Natural killer cell (primary cell): Measurements from ENCODE around the gene LEFTY2. TPM values are rescaled to one million over a fixed set of nuclear protein-coding genes. Genes with fewer than 3 reads are reported as not detected.

Experiments used
- ATAC-seq, 3 donors: fragments of 150-1000 bp in 2 of 3; fragments of 200-7000 bp in 1 of 3; cut with Tn5 transposase; 1 replicate in 1 of 3; 2 replicates in 2 of 3; pipeline ENCODE4 v1.10.0; 2021; ENCODE audit warnings: mild to moderate bottlenecking in 2 of 3, moderate library complexity in 2 of 3
- DNase-seq, 2 donors: peaks; one replicate each; pipeline versions ENCODE4 v3.0.0 to v3.0.0-alpha.2; 2013 to 2021; ENCODE audit warnings: mixed read lengths in 1 of 2
- H3K27ac ChIP-seq: one replicate; pipeline ENCODE4 v1.5.1; 2013; ENCODE audit warnings: mild to moderate bottlenecking, low read length
- H3K27me3 ChIP-seq: one replicate; pipeline ENCODE4 v1.6.1; 2013; ENCODE audit warnings: low read length; ENCODE audit not compliant: control insufficient read depth, insufficient read depth
- H3K36me3 ChIP-seq: one replicate; pipeline ENCODE4 v1.6.1; 2013; ENCODE audit warnings: low read length; ENCODE audit not compliant: control insufficient read depth, insufficient read depth
- H3K4me1 ChIP-seq: one replicate; pipeline ENCODE4 v1.6.1; 2013; ENCODE audit warnings: low read length; ENCODE audit not compliant: control insufficient read depth, insufficient read depth
- H3K4me3 ChIP-seq: one replicate; pipeline ENCODE4 v1.5.1; 2013; ENCODE audit warnings: low read length
- H3K9me3 ChIP-seq: one replicate; pipeline ENCODE4 v1.6.1; 2013; ENCODE audit warnings: low read length; ENCODE audit not compliant: control insufficient read depth, insufficient read depth
- H3K27ac Mint-ChIP-seq, 2 donors: one replicate each; pipeline ENCODE4 v1.8.0; 2022; ENCODE audit warnings: mild to moderate bottlenecking in 2 of 2, mixed read lengths in 2 of 2, moderate library complexity in 1 of 2
- H3K27me3 Mint-ChIP-seq, 2 donors: one replicate each; pipeline ENCODE4 v1.8.0; 2022; ENCODE audit warnings: low read depth in 2 of 2, mixed read lengths in 2 of 2
- H3K36me3 Mint-ChIP-seq: one replicate; pipeline ENCODE4 v1.8.0; 2022; ENCODE audit warnings: mixed read lengths
- H3K4me1 Mint-ChIP-seq, 2 donors: one replicate each; pipeline ENCODE4 v1.8.0; 2022; ENCODE audit warnings: mixed read lengths in 2 of 2
- H3K4me3 Mint-ChIP-seq: one replicate; pipeline ENCODE4 v1.8.0; 2022; ENCODE audit warnings: mild to moderate bottlenecking, moderate library complexity, mixed read lengths
- H3K9me3 Mint-ChIP-seq, 2 donors: one replicate each; pipeline ENCODE4 v1.8.0; 2022; ENCODE audit warnings: mixed read lengths in 2 of 2
- WGBS: methylation state at CpG from one replicate; pipeline ENCODE4 v1.1.7; 2013; ENCODE audit warnings: missing lambda C conversion rate; ENCODE audit not compliant: insufficient coverage; 5-methylcytosine and 5-hydroxymethylcytosine counted together
- intact Hi-C: fragments of 100-400 bp; cut with micrococcal nuclease; formaldehyde crosslinking; loops from one replicate; pipeline ENCODE4 v1.14.2; 2022
- total RNA-seq, 4 donors: library from RNA; stranded (reverse); fragments of 120-200 nt in 1 of 4; gene quantifications; one replicate each; pipeline versions ENCODE4 v1.2.3 to v1.2.4, GENCODE V29; 2013 to 2022
- TF ChIP-seq, protein P1 (sequence below): fragments of 200-600 bp; IDR thresholded peaks from one replicate; pipeline ENCODE4 v1.8.0; 2022; ENCODE audit warnings: antibody characterized with exemption

LEFTY2 gene
- total RNA-seq, 3 donors from 2014 or later (not counting 1 experiment from before 2014, with no cell fraction given), result not detected

DNA sequence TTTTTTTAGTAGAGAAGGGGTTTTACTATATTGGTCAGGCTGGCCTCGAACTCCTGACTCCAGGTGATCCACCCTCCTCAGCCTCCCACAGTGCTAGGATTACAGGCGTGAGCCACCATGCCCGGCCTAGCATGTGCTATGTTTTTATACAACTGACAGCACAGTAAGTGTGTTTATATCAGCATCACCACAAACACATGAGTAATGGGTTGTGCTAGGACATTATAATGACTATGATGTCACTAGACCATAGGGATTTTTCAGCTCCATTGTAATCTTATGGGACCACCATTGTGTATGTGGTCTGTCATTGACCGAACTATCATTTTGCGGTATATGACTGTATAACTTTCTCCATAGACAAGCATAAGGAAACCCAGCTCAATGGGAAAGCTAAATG is 6.3 kb downstream of the LEFTY2 start:
- Histone ChIP-seq H3K4me3 (no peak overlapping the region), H3K27ac (no peak overlapping the region), H3K27me3 (no peaks in the 10 kb centered on the region), H3K36me3 (no peaks in the 10 kb centered on the region), H3K4me1 (no peaks in the 10 kb centered on the region), H3K9me3 (no peaks in the 10 kb centered on the region)
- intact Hi-C loops, result no loop called here
- no peaks in the 10 kb centered on the region for H3K36me3 Mint-ChIP-seq
- H3K4me1 Mint-ChIP-seq, result no peaks in the 10 kb centered on the region
- no peak overlapping the region for H3K4me3 Mint-ChIP-seq
- H3K9me3 Mint-ChIP-seq, result no peaks in the 10 kb centered on the region
- H3K27ac Mint-ChIP-seq, result no peak overlapping the region
- WGBS, result 86% methylated on average over 3 of the region's 5 CpGs
- ATAC-seq (no peak), DNase-seq (no peak)
- TF ChIP-seq, protein P1, sequence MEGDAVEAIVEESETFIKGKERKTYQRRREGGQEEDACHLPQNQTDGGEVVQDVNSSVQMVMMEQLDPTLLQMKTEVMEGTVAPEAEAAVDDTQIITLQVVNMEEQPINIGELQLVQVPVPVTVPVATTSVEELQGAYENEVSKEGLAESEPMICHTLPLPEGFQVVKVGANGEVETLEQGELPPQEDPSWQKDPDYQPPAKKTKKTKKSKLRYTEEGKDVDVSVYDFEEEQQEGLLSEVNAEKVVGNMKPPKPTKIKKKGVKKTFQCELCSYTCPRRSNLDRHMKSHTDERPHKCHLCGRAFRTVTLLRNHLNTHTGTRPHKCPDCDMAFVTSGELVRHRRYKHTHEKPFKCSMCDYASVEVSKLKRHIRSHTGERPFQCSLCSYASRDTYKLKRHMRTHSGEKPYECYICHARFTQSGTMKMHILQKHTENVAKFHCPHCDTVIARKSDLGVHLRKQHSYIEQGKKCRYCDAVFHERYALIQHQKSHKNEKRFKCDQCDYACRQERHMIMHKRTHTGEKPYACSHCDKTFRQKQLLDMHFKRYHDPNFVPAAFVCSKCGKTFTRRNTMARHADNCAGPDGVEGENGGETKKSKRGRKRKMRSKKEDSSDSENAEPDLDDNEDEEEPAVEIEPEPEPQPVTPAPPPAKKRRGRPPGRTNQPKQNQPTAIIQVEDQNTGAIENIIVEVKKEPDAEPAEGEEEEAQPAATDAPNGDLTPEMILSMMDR, result no peak
- H3K27me3 Mint-ChIP-seq, result peaks cover 0 to 3% of the 10 kb centered on the region in 2 donors

GRCh38 chr1:225933072-225933471 is 7.9 kb downstream of the LEFTY2 start:
- Histone ChIP-seq H3K4me1 (peaks cover 12% of the 10 kb centered on the region), H3K4me3 (no peak overlapping the region), H3K27ac (no peak overlapping the region), H3K27me3 (no peaks in the 10 kb centered on the region), H3K36me3 (no peaks in the 10 kb centered on the region), H3K9me3 (no peaks in the 10 kb centered on the region)
- Mint-ChIP-seq H3K9me3 (no peaks in the 10 kb centered on the region), H3K4me3 (no peak overlapping the region), H3K36me3 (no peaks in the 10 kb centered on the region), H3K4me1 (peaks cover 15 to 16% of the 10 kb centered on the region in 2 donors), H3K27ac (no peak overlapping the region), H3K27me3 (peaks cover 0 to 3% of the 10 kb centered on the region in 2 donors)
- intact Hi-C loops, result no loop called here
- WGBS, result 80% methylated on average over 1 of the region's 2 CpGs
- DNase-seq, result no peak
- TF ChIP-seq, protein P1, result no peak
- no peak for ATAC-seq

GRCh38 chr1:225931270-225932136 is 9.5 kb downstream of the LEFTY2 start:
- DNase-seq (no peak), ATAC-seq (no peak)
- 93% methylated on average over 5 of the region's 5 CpGs for WGBS
- no peaks in the 10 kb centered on the region for H3K9me3 ChIP-seq
- H3K4me1 Mint-ChIP-seq, result peaks cover 17 to 18% of the 10 kb centered on the region in 2 donors
- no peak overlapping the region for H3K27ac ChIP-seq
- TF ChIP-seq, protein P1, result no peak
- intact Hi-C loops, result no loop called here
- no peak overlapping the region for H3K4me3 Mint-ChIP-seq
- no peaks in the 10 kb centered on the region for H3K9me3 Mint-ChIP-seq
- H3K4me1 ChIP-seq, result peaks cover 12% of the 10 kb centered on the region
- H3K36me3 ChIP-seq, result no peaks in the 10 kb centered on the region
- H3K27me3 ChIP-seq, result no peaks in the 10 kb centered on the region
- H3K27ac Mint-ChIP-seq, result no peak overlapping the region
- H3K4me3 ChIP-seq, result no peak overlapping the region
- no peaks in the 10 kb centered on the region for H3K27me3 Mint-ChIP-seq
- no peaks in the 10 kb centered on the region for H3K36me3 Mint-ChIP-seq
